Motor neuron (in vitro differentiated cells): ENCODE results near the gene TBCK. TPM values are rescaled to one million over a fixed set of nuclear protein-coding genes. Genes with fewer than 3 reads are reported as not detected.

Source experiments
- ATAC-seq, 8 experiments: fragments of 200-7000 bp; cut with Tn5 transposase; replicated peaks in 6 of 8; 2 replicates each; pipeline ENCODE4 v1.8.0; 2021; ENCODE audit warnings: mild to moderate bottlenecking in 8 of 8, moderate library complexity in 8 of 8
- H3K27ac ChIP-seq, 2 donors: fragments of 250-450 bp; sonication (Bioruptor Pico); 2 replicates each; pipeline ENCODE4 v1.9.0; 2021; ENCODE audit warnings: antibody characterized with exemption in 2 of 2, mild to moderate bottlenecking in 2 of 2, moderate library complexity in 1 of 2
- H3K4me1 ChIP-seq, 2 donors: fragments of 250-450 bp; sonication (Bioruptor Pico); replicated peaks in 1 of 2; 2 replicates each; pipeline ENCODE4 v1.6.1; 2021; ENCODE audit warnings: antibody characterized with exemption in 2 of 2, mild to moderate bottlenecking in 2 of 2, moderate library complexity in 1 of 2
- H3K4me3 ChIP-seq, 5 donors: fragments of 250-450 bp; sonication (Bioruptor Pico); 2 replicates each; pipeline ENCODE4 v1.9.0; 2021; ENCODE audit warnings: antibody characterized with exemption in 5 of 5, mild to moderate bottlenecking in 5 of 5, moderate library complexity in 4 of 5
- WGBS, 10 experiments: fragments of 450-650 bp; shearing (Covaris generic); methylation state at CpG; one replicate each; pipeline ENCODE4 v1.0.0; 2022; 5-methylcytosine and 5-hydroxymethylcytosine counted together
- in situ Hi-C, 9 experiments: fragments of 400-800 bp; cut with MboI; loops; one replicate each; pipeline ENCODE4 v1.15.0; 2021; ENCODE audit warnings: low sequenced_read_pairs in 9 of 9, low pct_unique_long_range_greater_than_20kb in 2 of 9; ENCODE audit not compliant: unreplicated experiment in 9 of 9
- total RNA-seq, 8 experiments: library from RNA; unstranded; fragments of 300-600 nt; gene quantifications; 2 replicates each; pipeline versions ENCODE4 v1.2.3 to v1.2.4, GENCODE V29; 2022

The TBCK gene
- total RNA-seq, 8 experiments from 2014 or later: 26.1 to 57.4 (median 38.4) TPM

GRCh38 chr4:105992641-105993305 lies 323.2 kb downstream of the TBCK start:
- ATAC-seq: no peak
- no peaks in the 10 kb centered on the region for H3K4me1 ChIP-seq
- no peak overlapping the region for H3K27ac ChIP-seq
- 44 to 92% (median 71%) methylated on average over 1 to 2 of the region's 2 CpGs; no CpG with 5 or more reads in 3 of the 10 experiments for WGBS, 10 experiments
- H3K4me3 ChIP-seq: no peak overlapping the region
- in situ Hi-C loops: no loop called here

GRCh38 chr4:105991726-105992125 lies 324.3 kb downstream of the TBCK start:
- no peak overlapping the region for H3K27ac ChIP-seq
- no peaks in the 10 kb centered on the region for H3K4me1 ChIP-seq
- no peak overlapping the region for H3K4me3 ChIP-seq
- in situ Hi-C loops: no loop called here
- WGBS, 10 experiments: 86 to 100% (median 94%) methylated on average over 1 to 6 of the region's 8 CpGs; no CpG with 5 or more reads in 5 of the 10 experiments
- no peak for ATAC-seq

Other genes with a start within 250 kb of the TBCK start
- gene AIMP1, start 341 bp upstream of the TBCK start, total RNA-seq: 10 to 100 TPM; 20.5 to 42.9 (median 34.9) TPM
- under 1 TPM in 1 of 8 experiments, not detected in 7; 0.20 TPM for gene GIMD1, start 52.6 kb upstream of the TBCK start, total RNA-seq